NCI-H187 treated with DMSO at 0.1 percent for 48 hours (cell line): ENCODE measurements around the gene TCHP.

ENCODE experiments used
- DNase-seq: peaks from one replicate; lab custom pipeline; 2025; lab: John Stamatoyannopoulos, UW

Gene TCHP

GRCh38 chr12:109961612-109962011, 61.5 kb downstream of the TCHP start:
- DNase-seq = no peak

- DNase-seq = no peak
Measured at GRCh38 chr12:109962398-109962797, 62.3 kb downstream of the TCHP start.

GRCh38 chr12:109963330-109963729, 63.3 kb downstream of the TCHP start:
- DNase-seq = no peak

- DNase-seq = no peak
Measured at GRCh38 chr12:109963743-109964429, 63.8 kb downstream of the TCHP start.

- DNase-seq = no peak
Measured at GRCh38 chr12:109966546-109966945, 66.5 kb downstream of the TCHP start.

- no peak for DNase-seq
Measured at GRCh38 chr12:109967383-109968031, 67.4 kb downstream of the TCHP start.
